Glomerular endothelial cell (primary cell): Measurements from ENCODE around the gene PACSIN2. TPM values are rescaled to one million over a fixed set of nuclear protein-coding genes. Genes with fewer than 3 reads are reported as not detected.
"Not testable (repeated sequence)": the region's sequence is repeated elsewhere in the genome, so short reads cannot be mapped to it uniquely, and the experiment has no call there.

Experiments
- DNase-seq: peaks from one replicate; pipeline ENCODE4 v3.0.0-alpha.2; 2011; ENCODE audit warnings: low read depth, low spot score; ENCODE audit errors: extremely low read depth
- total RNA-seq: library from RNA; depleted of rRNA; stranded (reverse); fragments of >200 nt; gene quantifications from 2 replicates; pipeline ENCODE4 v1.2.3, GENCODE V29; 2015

Gene PACSIN2
- total RNA-seq, 1 donor from 2014 or later: 68.7 TPM

DNA sequence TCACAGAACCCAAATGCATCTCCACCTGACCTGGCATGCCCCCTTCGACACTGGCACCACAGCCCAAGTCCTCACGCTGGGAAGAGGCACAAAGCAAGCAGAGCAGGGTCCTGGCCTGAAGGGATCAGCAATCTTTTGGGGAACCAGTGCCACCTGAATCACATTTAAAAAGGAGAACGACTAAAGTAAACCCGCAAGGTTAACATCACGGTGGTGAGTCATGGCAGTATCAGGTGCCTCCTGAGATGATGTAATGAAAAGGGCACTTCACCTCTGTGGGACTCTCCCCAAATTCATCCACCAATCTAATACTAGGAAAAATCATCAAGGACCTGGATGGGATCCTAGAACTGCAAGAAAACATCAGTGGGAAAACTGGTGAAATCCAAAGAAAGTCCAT, 44.9 kb downstream of the PACSIN2 start:
- no peak for DNase-seq

- no peak for DNase-seq
Measured at GRCh38 chr22:42969348-42969975, 45.5 kb downstream of the PACSIN2 start.

DNA sequence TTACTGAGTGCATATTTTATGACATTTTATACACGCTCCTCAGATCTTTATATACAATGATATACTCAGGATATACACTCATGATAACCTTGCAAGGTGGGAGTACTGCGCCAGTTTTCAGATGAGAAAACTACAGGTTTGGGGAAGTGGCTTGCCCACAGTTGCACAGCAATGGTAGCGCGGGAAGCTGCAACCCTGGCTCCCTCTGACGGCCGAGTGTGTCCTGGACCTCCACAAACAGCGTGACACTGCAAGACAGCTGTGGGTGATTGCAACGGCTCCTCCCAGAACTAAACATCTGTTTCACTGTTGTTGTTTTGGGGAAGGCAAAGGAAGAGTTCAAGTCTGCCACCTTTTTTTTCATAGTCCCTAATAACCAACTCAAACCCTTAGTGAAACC, 47.0 kb downstream of the PACSIN2 start:
- no peak for DNase-seq

DNA sequence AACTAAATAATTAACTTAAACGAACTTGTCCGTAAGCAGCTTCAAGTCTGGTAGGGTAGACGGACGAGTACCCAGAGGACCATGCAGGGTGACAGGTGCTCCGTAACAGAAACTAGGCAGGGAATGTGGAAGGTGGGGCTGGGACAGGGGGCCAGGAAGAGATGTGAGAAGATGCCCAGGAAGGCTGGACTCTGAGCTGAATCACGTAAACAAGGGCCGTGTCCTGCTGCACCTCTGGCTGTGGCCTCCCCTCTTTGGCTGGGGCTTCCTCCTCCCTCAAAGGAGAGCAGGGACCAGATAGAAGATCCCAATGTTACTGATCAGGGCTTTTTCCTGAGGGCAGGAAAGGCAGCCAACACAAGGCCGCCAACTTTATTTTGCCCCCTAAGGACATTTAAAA, 47.9 kb downstream of the PACSIN2 start:
- DNase-seq: no peak

DNA sequence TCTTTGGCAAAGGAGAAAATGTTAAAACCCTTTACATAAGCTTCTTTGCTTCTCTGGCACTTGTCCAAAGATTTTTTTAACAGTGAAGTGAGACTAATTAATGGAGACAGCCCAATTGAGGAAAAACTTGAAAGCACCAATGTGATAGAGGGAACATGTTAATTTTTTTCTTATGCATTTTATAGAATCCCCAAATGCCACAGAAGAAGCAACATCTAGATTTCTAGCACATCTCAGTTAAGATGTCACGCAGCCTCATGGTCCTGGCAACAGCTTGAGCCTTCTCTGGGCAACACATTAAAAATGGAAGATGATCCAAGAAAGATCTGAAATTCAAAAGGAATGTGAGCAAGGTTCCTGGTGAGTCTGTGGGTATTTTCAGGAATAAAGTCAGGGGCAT, 48.5 kb downstream of the PACSIN2 start:
- DNase-seq: no peak

DNA sequence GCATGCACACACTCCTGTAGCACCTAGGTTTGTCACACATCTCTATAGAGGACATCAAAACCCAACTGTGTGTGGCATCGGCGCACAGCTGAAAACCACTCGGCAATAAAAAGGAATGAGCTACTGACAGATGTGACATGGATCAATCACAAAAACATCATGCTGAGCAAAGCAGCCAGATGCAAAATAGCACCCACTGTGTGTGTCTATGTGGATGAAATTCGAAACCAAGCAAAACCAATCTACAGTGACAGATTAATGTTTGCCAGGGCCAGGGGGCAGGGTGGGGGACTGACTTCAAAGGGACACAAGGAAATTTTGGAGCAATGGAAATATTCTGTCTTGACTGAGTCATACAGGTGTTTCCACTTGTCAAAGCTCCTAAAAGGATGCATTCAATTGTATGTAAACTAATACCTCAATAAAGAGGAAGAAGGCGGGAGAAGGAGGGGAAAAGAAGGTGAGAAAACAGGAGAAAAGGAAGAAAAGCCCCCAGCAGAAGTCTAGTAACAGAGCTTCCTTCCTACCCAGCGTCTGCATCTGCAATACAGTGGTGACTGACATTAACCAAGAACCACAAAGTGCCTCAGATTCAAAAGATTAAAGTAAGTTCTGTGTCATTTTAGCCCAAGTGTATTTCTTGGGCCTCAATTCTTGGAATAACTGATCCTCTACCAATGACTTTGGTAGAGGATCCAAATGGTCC, 49.8 kb downstream of the PACSIN2 start:
- no peak for DNase-seq

DNA sequence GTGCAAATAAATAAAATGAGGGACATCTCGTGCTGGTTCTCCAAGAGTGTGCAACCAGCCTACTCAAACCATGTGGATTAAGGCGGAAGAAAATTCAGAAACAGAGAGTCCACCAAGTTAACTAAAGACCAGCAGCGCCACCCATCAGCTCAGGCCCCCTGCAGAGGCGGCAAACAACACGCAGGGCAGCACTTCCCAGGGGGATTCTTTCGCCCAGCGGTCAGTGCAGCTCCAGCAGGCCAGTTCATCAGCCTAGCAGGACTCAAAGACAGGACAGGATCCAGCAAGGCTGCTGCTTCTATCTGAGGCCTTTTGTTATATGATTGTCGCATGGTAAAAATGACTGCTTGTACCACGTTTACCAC, 51.7 kb downstream of the PACSIN2 start:
- no peak for DNase-seq

- no peak for DNase-seq
Measured at GRCh38 chr22:42962295-42963230, 52.4 kb downstream of the PACSIN2 start.

GRCh38 chr22:42961810-42962209, 53.1 kb downstream of the PACSIN2 start:
- DNase-seq: no peak

DNA sequence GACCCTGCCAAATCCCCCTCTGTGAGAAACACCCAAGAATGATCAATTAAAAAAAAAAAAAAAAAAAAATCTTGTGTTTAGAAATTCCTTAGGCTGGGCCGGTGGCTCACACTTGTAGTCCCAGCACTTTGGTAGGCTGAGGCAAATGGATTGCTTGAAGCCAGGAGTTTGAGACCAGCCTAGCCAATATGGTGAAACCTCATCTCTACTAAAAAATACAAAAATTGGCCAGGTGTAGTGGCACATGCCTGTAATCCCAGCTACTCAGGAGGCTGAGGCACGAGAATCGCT, 53.6 kb downstream of the PACSIN2 start:
- DNase-seq: not testable (repeated sequence)

DNA sequence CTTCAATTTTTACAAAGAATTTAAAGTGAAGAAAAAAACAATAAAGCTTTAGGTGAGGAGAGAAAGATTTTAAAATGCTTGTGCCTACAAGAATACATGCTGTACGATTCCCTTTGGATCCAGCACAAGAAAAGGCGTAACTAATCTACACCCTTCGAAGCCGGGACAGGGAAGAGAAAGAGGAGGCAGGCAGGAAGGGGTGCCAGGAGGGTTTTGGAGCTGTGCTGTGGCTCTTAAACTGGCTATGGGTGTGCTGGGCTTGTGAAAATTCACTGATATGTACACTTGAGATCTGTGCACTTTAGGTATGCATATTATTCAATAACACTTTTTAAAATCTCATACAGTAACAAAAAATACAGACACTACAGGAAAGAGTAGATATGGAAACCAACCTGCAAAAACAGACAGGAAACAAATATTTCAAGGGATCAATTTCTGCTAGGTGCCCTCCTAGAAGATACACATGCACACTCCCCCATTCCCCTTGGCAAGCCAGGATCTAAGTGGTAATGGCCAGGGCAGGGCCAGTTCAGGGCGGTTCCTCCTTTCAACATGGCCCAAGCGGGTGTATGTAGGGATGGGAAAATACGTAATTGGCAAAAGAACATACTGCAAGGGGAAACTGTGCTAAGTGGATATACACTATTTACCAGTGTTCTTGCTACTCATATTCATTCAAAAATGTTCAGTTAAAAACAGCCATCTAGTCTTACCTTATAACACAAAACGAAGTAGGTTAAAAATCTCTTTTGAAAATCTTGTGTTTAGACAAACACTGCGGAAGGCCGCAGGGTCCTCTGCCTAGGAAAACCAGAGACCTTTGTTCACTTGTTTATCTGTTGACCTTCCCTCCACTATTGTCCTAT, 54.2 kb downstream of the PACSIN2 start:
- no peak for DNase-seq

GRCh38 chr22:42959576-42960509, 55.1 kb downstream of the PACSIN2 start:
- DNase-seq: peak; percentile 92

DNA sequence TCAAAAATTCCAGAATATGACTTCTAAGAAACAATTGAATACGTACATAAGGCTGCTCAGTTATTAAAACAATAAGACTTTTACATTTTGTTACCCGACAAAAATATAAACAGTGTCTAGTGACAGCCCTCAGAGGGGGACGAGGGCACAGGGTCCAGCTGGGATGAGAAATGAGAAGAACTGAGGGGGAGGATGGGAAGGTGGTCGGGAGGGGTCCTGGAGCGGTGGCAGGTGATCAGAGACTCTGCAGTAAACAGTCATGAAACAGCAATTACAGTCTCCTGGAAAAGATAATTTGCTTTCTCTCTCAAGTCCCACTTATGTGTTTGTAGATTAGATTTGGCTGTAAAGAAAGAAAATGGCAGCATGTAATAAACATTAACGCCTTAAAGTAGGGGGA, 56.0 kb downstream of the PACSIN2 start:
- DNase-seq: no peak

DNA sequence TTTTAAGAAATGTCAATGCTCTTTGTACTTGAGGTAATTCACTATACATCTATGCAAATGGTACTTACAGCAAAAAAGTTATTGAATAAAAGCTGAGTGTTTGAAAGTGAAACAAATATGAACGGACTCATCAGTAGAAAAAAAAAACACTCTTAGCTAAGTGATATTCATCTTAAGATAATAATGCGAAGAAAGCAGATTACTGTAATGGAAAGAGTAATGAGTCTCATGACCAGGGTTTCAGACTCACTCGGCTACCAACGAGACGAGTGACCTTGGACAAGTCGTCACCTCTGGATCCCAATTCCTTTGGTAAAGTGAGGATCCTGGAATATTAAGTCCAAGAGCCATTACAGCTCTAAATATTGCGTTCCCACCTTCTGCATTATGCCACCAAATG, 57.0 kb downstream of the PACSIN2 start:
- no peak for DNase-seq

- no peak for DNase-seq
Measured at GRCh38 chr22:42957544-42957943, 57.4 kb downstream of the PACSIN2 start.

DNA sequence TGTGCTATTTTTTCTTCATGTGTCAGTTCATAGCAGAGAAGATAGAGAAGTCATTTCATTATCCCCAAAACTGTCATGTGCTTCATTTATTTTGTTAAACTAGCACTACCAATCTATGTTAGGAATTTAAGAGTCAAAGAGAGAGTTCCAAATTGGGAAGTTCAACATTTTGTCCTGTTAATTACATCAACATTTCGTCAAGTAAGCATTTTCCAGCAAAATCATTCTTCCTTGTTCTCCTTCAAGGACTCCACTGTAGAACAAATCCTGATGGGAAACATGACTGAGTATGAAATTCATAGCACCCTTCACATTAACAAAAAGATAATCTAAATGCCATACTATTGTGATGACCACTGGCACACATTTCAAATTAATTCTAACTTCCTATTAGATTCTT, 59.1 kb downstream of the PACSIN2 start:
- no peak for DNase-seq

- no peak for DNase-seq
Measured at GRCh38 chr22:42955087-42955635, 59.8 kb downstream of the PACSIN2 start.

- not testable (repeated sequence) for DNase-seq
Measured at GRCh38 chr22:42953751-42954150, 61.2 kb downstream of the PACSIN2 start.

DNA sequence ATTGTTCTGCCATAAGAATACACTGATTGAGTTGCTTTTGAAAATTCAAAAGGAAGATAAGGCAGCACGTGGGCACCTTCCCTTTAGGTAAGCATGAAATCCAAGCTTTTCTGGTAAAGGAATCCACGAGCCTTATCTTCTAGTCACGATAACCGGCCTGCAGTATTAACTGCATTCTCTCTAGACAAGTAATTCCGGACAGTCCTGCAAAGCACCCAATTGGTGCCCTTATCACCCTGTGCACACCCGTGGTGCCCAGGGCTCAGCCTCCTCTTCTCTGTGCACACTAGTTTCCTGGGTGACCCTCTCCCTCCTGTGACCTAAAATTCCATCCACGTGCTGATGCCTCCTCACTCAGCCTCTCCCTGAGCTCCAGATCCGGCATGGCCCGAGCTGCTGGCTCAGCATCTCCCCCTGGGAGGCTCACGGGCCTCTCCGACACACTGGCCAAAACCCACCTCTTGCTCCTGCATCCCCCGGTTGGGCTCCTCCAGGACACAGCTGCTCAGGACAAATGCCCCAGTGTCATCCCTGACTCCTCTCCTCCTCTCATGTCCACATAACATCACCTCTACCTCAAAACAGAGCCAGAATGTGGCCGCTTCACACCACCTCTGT, 63.7 kb downstream of the PACSIN2 start:
- no peak for DNase-seq
